Epithelial cell of esophagus (primary cell): ENCODE results near the gene CHMP6.

ENCODE experiments used
- DNase-seq: peaks from one replicate; pipeline ENCODE4 v3.0.0; 2010; ENCODE audit warnings: low read depth
- H3K4me3 ChIP-seq: 2 replicates; pipeline ENCODE4 v1.5.1; 2011; ENCODE audit warnings: mild to moderate bottlenecking, low read length, control low read depth
- TF ChIP-seq, protein P1 (sequence below): IDR thresholded peaks from 2 replicates; pipeline ENCODE4 v1.5.1; 2011; ENCODE audit warnings: low read depth, mild to moderate bottlenecking, low read length, control low read depth, inconsistent platforms; ENCODE audit not compliant: insufficient read depth; ENCODE audit errors: missing control alignments

Gene CHMP6

GRCh38 chr17:80981929-80982425, 9.7 kb upstream of the CHMP6 start:
- H3K4me3 ChIP-seq: no peak overlapping the region
- DNase-seq: no peak
- TF ChIP-seq, protein P1, sequence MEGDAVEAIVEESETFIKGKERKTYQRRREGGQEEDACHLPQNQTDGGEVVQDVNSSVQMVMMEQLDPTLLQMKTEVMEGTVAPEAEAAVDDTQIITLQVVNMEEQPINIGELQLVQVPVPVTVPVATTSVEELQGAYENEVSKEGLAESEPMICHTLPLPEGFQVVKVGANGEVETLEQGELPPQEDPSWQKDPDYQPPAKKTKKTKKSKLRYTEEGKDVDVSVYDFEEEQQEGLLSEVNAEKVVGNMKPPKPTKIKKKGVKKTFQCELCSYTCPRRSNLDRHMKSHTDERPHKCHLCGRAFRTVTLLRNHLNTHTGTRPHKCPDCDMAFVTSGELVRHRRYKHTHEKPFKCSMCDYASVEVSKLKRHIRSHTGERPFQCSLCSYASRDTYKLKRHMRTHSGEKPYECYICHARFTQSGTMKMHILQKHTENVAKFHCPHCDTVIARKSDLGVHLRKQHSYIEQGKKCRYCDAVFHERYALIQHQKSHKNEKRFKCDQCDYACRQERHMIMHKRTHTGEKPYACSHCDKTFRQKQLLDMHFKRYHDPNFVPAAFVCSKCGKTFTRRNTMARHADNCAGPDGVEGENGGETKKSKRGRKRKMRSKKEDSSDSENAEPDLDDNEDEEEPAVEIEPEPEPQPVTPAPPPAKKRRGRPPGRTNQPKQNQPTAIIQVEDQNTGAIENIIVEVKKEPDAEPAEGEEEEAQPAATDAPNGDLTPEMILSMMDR: no peak

GRCh38 chr17:80982426-80982974, 9.1 kb upstream of the CHMP6 start:
- no peak overlapping the region for H3K4me3 ChIP-seq
- no peak for DNase-seq

DNA sequence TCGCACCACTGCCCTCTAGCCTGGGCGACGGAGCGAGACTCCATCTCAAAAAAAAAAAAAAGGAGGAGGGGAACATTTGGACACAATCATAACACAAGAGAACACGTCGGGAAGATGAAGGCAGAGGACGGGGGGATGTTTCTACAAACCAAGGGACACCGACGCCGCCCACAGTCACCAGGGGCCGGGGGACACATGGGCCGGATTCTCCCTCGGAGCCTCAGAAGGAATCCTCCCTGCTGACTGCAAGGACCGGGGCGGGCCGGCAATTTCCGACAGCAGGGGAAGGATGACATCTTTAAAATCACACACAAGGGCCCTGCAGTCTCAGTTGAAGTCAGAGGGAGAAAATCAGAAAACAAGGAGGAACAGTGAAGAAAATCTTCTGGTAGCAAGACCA, 8.1 kb upstream of the CHMP6 start:
- TF ChIP-seq, protein P1: no peak
- H3K4me3 ChIP-seq: no peak overlapping the region
- no peak for DNase-seq

More at GRCh38 chr17:80982426-80982974, 9.1 kb upstream of the CHMP6 start:
- TF ChIP-seq, protein P1: no peak

- H3K4me3 ChIP-seq: no peak overlapping the region
- peak; percentile 61 for DNase-seq
- TF ChIP-seq, protein P1: no peak
Measured at GRCh38 chr17:80984749-80985148, 6.9 kb upstream of the CHMP6 start.

- TF ChIP-seq, protein P1: no peak
- H3K4me3 ChIP-seq: no peak overlapping the region
- no peak for DNase-seq
Measured at GRCh38 chr17:80986046-80986445, 5.6 kb upstream of the CHMP6 start.

DNA sequence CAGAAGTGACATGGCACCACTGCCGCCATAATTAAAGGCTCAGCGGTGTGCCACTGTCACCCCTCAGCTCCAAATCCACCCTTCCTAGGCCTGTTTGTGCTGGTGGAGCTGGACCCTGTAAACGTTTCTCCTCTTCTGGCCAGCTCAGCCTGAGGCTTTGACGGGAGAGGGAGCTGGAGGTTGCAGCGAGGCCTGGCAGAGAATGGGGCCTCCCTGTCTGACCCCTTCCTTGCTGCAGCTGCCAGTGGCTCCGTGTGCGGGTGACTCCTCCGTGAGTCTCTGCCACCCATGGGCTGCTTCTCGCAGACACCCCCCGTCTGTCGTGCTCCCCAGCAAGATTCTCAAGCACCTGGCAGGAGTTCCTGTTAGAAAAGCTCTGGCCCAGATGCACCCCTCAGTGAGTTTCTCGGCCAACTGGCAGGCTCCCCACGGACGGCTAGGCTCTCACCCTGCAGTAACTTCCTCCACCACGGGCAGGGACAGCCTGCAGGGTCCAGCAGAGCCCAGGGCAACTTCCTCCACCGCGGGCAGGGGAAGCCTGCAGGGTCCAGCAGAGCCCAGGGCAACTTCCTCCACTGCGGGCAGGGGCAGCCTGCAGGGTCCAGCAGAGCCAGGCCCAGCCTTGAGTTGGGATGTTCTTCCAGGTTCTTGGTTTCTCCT, 4.7 kb upstream of the CHMP6 start:
- TF ChIP-seq, protein P1: no peak
- DNase-seq: no peak
- H3K4me3 ChIP-seq: no peak overlapping the region

- TF ChIP-seq, protein P1: no peak
- no peak for DNase-seq
- no peak overlapping the region for H3K4me3 ChIP-seq
Measured at GRCh38 chr17:80987941-80988461, 3.6 kb upstream of the CHMP6 start.
